Effector memory CD4-positive, alpha-beta T cell (primary cell): ENCODE measurements around the gene TRIM25.

Source experiments
- DNase-seq, 3 donors: peaks; one replicate each; pipeline ENCODE4 v3.0.0-alpha.2; 2020
- H3K27ac ChIP-seq: 2 replicates; pipeline ENCODE4 v1.7.0; 2013; ENCODE audit warnings: mild to moderate bottlenecking, low read length, moderate library complexity; ENCODE audit not compliant: insufficient read depth, poor library complexity, severe bottlenecking
- H3K27me3 ChIP-seq: replicated peaks from 2 replicates; pipeline ENCODE4 v1.7.0; 2013; ENCODE audit warnings: mild to moderate bottlenecking, low read length; ENCODE audit not compliant: insufficient read depth, control insufficient read depth, poor library complexity, severe bottlenecking
- H3K36me3 ChIP-seq: 2 replicates; pipeline ENCODE4 v1.7.0; 2013; ENCODE audit warnings: mild to moderate bottlenecking, low read length, moderate library complexity; ENCODE audit not compliant: control insufficient read depth, insufficient read depth
- H3K4me1 ChIP-seq: 2 replicates; pipeline ENCODE4 v1.7.0; 2013; ENCODE audit warnings: low read length, mild to moderate bottlenecking; ENCODE audit not compliant: control insufficient read depth, insufficient read depth, poor library complexity, severe bottlenecking
- H3K4me3 ChIP-seq: 2 replicates; pipeline ENCODE4 v1.7.0; 2013; ENCODE audit warnings: low read length, low read depth, mild to moderate bottlenecking; ENCODE audit not compliant: insufficient read depth, poor library complexity, severe bottlenecking
- H3K9me3 ChIP-seq: 2 replicates; pipeline ENCODE4 v1.7.0; 2013; ENCODE audit warnings: mild to moderate bottlenecking, low read length, moderate library complexity; ENCODE audit not compliant: control insufficient read depth

The TRIM25 gene

GRCh38 chr17:56926704-56927103, 12.9 kb upstream of the TRIM25 start:
- H3K9me3 ChIP-seq: no peaks in the 10 kb centered on the region
- H3K36me3 ChIP-seq: no peaks in the 10 kb centered on the region
- no peak overlapping the region for H3K27ac ChIP-seq

GRCh38 chr17:56926270-56926669, 12.4 kb upstream of the TRIM25 start:
- Histone ChIP-seq H3K9me3 (no peaks in the 10 kb centered on the region), H3K27me3 (no peaks in the 10 kb centered on the region), H3K36me3 (no peaks in the 10 kb centered on the region), H3K4me3 (no peak overlapping the region), H3K27ac (no peak overlapping the region), H3K4me1 (no peaks in the 10 kb centered on the region)
- DNase-seq: no peak

More at GRCh38 chr17:56926704-56927103, 12.9 kb upstream of the TRIM25 start:
- H3K27me3 ChIP-seq: no peaks in the 10 kb centered on the region
- H3K4me3 ChIP-seq: no peak overlapping the region
- H3K4me1 ChIP-seq: no peaks in the 10 kb centered on the region
- DNase-seq: no peak

DNA sequence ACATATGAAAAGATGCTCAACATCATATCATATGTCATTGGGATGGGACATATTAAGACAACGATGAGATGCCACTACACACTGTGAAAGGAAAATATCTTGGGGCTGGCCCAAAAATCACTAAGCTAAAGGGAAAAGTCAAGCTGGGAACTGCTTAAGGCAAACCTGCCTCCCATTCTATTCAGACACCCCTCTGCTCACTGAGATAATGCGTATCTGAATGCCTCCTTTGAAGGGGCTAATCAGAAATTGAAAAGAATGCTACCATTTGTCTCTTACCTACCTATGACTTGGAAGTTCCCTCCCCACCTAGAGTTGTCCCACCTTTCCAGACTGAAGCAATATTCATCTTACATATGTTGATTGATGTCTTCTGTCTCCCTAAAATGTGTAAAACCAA, 11.2 kb upstream of the TRIM25 start:
- Histone ChIP-seq H3K4me1 (no peaks in the 10 kb centered on the region), H3K9me3 (no peaks in the 10 kb centered on the region), H3K4me3 (no peak overlapping the region), H3K36me3 (no peaks in the 10 kb centered on the region), H3K27ac (no peak overlapping the region), H3K27me3 (no peaks in the 10 kb centered on the region)
- DNase-seq: no peak

- no peak overlapping the region for H3K27ac ChIP-seq
- no peak overlapping the region for H3K4me3 ChIP-seq
- no peaks in the 10 kb centered on the region for H3K27me3 ChIP-seq
- no peaks in the 10 kb centered on the region for H3K36me3 ChIP-seq
- no peaks in the 10 kb centered on the region for H3K9me3 ChIP-seq
- no peak for DNase-seq
- H3K4me1 ChIP-seq: peaks cover 4% of the 10 kb centered on the region
Observed at GRCh38 chr17:56919717-56920116, 5.9 kb upstream of the TRIM25 start.

DNA sequence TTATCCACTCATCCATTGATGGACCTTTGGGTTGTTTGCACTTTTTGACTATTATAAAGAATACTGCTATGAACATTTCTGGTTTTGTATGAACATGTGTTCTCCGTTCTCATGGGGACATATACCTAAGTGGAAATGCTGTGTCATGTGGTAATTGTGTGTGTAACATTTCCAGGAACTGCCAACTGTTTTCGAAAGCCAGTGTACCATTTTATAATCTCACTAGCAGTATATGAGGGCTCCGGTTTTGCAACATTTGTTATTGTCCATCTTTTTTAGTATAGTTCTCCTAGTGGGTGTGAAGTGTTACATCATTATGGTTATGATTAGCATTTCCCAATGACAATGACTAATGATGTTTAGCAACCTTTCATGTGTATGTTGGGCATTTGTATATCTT, 5.1 kb upstream of the TRIM25 start:
- Histone ChIP-seq H3K27me3 (no peaks in the 10 kb centered on the region), H3K27ac (no peak overlapping the region), H3K9me3 (no peaks in the 10 kb centered on the region), H3K4me3 (no peak overlapping the region), H3K36me3 (no peaks in the 10 kb centered on the region), H3K4me1 (peaks cover 7% of the 10 kb centered on the region)
- no peak for DNase-seq

DNA sequence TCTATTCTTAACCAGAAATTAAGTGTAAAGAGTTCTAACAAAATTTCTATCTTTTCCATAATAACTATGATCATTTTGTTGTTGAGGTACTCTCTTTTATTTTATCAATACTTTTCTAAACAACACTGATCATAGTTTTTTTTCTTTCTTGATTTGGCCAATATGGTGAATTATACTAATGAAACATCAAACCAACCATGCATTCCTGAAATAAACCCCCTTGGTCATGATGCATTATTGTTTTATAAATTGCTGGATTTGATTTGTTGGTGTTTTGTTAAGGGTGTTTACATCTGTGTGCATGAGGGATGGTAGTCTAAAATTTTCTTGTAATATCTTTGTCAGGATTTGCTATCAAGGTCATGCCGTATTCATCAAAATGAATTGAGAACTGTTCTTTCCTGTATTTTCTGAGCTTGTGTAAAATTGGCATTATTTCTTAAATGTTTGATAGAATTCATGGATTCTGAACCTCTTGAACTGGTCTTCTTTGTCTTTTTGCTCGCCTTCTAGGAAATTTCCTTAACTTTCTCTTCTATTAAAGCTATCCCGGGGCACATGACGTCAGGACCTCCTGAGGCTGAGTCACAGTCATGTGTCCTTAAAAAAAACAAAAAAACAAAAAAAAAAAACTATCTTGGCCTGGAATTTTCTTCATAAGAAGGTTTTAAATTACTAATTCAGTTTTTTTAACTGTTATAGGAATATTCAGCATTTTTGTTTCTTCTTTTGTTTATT, 3.9 kb upstream of the TRIM25 start:
- Histone ChIP-seq H3K4me3 (no peak overlapping the region), H3K27ac (no peak overlapping the region), H3K27me3 (no peaks in the 10 kb centered on the region), H3K9me3 (no peaks in the 10 kb centered on the region), H3K4me1 (peaks cover 7% of the 10 kb centered on the region), H3K36me3 (no peaks in the 10 kb centered on the region)
- DNase-seq: no peak

DNA sequence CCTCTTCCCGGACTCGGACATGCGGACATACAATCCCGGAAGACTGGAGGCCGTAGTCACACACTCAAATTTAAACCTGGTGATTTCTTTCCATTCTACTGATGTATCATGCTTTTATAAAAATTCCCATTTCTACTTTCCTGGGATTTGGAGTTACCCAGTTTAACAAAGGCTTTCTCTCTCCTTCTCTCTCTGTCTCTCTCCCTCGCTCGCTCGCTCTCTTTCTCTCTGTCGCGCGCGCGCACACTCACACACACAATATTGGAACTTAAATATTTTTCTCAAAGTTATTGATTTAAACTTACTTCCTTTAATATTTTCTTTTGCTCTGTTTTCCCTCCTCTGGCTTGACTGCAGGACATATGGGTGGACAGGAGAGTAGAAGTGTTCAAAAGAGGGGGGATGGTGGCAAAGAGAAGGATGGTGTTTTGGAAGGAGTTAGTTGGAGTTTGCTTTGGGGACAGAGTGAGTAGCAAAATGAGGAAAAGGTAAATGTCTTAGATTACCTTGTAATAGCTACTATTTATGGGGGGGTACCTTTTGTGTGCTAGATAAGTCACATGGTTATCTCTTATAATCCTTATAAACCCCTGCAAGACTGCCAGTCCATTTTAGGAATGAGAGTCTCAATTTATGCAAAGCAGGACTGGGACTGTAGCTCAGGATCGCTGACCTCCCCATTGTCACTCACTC, 878 bp upstream of the TRIM25 start:
- peak overlapping the region; percentile 94 for H3K4me3 ChIP-seq
- no peak for DNase-seq
- no peaks in the 10 kb centered on the region for H3K9me3 ChIP-seq
- no peaks in the 10 kb centered on the region for H3K36me3 ChIP-seq
- H3K4me1 ChIP-seq: peaks cover 20% of the 10 kb centered on the region
- H3K27me3 ChIP-seq: no peaks in the 10 kb centered on the region
- peak overlapping the region; percentile 76 for H3K27ac ChIP-seq

- peaks cover 22% of the 10 kb centered on the region for H3K4me1 ChIP-seq
- peaks cover 2% of the 10 kb centered on the region for H3K36me3 ChIP-seq
- no peak for DNase-seq
- H3K27ac ChIP-seq: peak overlapping the region; percentile 76
- H3K27me3 ChIP-seq: no peaks in the 10 kb centered on the region
- H3K4me3 ChIP-seq: peak overlapping the region; percentile 94
- H3K9me3 ChIP-seq: no peaks in the 10 kb centered on the region
Observed at GRCh38 chr17:56913353-56913866, 439 bp downstream of the TRIM25 start.

GRCh38 chr17:56913000-56913311, 893 bp downstream of the TRIM25 start:
- Histone ChIP-seq H3K4me1 (peaks cover 26% of the 10 kb centered on the region), H3K27ac (peak overlapping the region; percentile 76), H3K36me3 (peaks cover 7% of the 10 kb centered on the region), H3K4me3 (peak overlapping the region; percentile 94), H3K9me3 (no peaks in the 10 kb centered on the region), H3K27me3 (no peaks in the 10 kb centered on the region)
- DNase-seq: no peak
